HAP-1 (cell line): ENCODE results near the gene COL17A1.
A peak's percentile ranks its signal among the peaks of the same experiment; 100 is the strongest.

Experiments
- DNase-seq, 2 experiments: peaks; one replicate each; pipeline ENCODE4 v3.0.0-alpha.2; 2016 to 2020; ENCODE audit warnings: low spot score in 2 of 2
- H3K27me3 ChIP-seq: fragments of 250-450 bp; sonication (Bioruptor Pico); 2 replicates; pipeline ENCODE4 v1.5.1; 2020; ENCODE audit warnings: low read depth, mild to moderate bottlenecking, moderate library complexity
- H3K36me3 ChIP-seq: fragments of 250-450 bp; sonication (Bioruptor Pico); replicated peaks from 2 replicates; pipeline ENCODE4 v1.5.1; 2020; ENCODE audit warnings: mild to moderate bottlenecking
- H3K4me1 ChIP-seq: fragments of 250-450 bp; sonication (Bioruptor Pico); 2 replicates; pipeline ENCODE4 v1.5.1; 2020; ENCODE audit warnings: mild to moderate bottlenecking
- H3K4me3 ChIP-seq: fragments of 250-450 bp; sonication (Bioruptor Pico); 2 replicates; pipeline ENCODE4 v1.5.1; 2020; ENCODE audit warnings: mild to moderate bottlenecking, moderate library complexity
- H3K9me3 ChIP-seq: fragments of 250-450 bp; sonication (Bioruptor Pico); 2 replicates; pipeline ENCODE4 v1.5.1; 2020; ENCODE audit warnings: mild to moderate bottlenecking, moderate library complexity
- in situ Hi-C: fragments of 300-500 bp; cut with MboI; formaldehyde crosslinking; loops from 3 replicates; pipeline ENCODE4 v1.14.3; 2020; ENCODE audit warnings: low sequenced_read_pairs, inconsistent platforms, mixed read lengths

Gene COL17A1

GRCh38 chr10:104029521-104029860 is 56.2 kb downstream of the COL17A1 start:
- H3K9me3 ChIP-seq, result no peaks in the 10 kb centered on the region
- DNase-seq, result no peak
- H3K4me3 ChIP-seq, result no peak overlapping the region
- H3K36me3 ChIP-seq, result peaks cover 9% of the 10 kb centered on the region
- H3K4me1 ChIP-seq, result peaks cover 10% of the 10 kb centered on the region
- no peaks in the 10 kb centered on the region for H3K27me3 ChIP-seq
- in situ Hi-C loops, result no loop called here

DNA sequence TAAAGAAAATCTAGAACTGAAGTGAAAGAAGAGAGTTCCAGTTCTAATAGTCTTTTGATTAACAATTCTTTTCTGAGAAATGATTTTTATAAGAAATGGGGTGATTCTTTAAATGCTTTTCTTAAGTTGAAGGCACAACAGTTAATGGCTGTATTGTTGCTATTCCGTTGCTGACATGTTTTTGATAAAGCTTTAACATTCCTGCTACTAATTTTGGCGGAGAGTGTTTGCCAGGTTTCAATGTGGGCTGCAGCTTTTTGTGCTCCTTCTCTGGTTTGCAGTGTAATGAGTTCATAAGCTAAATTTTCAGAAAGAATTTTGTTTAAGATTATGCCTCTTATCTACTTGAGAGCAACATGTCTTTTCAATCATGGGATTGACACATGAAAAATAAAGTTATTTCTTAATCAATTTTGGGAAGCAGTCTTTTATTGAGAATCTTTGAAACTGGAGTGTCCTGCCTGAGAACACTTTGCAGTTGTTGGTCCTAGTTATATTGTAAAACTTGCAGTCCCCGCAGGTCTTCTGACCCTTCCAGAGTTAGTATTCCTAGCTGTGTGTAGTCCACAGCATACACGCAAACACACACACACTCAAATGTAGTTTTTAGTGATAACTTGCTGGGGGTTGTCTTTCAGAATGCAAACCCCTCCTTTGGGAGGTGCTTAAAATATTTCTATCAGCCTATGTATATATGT is 56.7 kb downstream of the COL17A1 start:
- no peaks in the 10 kb centered on the region for H3K9me3 ChIP-seq
- peaks cover 9% of the 10 kb centered on the region for H3K36me3 ChIP-seq
- in situ Hi-C loops, result no loop called here
- H3K27me3 ChIP-seq, result no peaks in the 10 kb centered on the region
- H3K4me1 ChIP-seq, result peaks cover 10% of the 10 kb centered on the region
- no peak for DNase-seq
- H3K4me3 ChIP-seq, result no peak overlapping the region

DNA sequence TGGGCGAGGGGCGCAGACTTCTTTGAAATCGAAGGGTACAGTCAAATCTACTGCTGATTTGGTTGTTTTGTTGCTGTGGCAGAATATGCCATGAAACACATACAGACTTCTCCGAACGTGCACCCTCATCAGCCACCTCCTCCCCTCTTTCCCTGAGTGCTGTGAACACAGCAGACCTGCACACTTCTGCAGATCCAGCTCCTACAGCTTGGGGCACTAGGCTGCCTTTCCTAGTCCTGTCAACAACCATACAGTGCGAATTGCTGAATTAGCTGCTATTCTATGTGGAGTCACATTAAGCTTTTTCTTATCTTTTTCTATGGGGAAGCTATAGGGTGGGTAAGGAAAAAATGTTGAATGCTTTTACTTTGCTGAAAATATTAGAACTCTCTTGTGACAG is 57.5 kb downstream of the COL17A1 start:
- Histone ChIP-seq H3K4me1 (peaks cover 10% of the 10 kb centered on the region), H3K9me3 (no peaks in the 10 kb centered on the region), H3K27me3 (no peaks in the 10 kb centered on the region), H3K36me3 (peaks cover 17% of the 10 kb centered on the region), H3K4me3 (no peak overlapping the region)
- peak in 1 of 2 experiments; percentile 36 for DNase-seq
- in situ Hi-C loops, result no loop called here

DNA sequence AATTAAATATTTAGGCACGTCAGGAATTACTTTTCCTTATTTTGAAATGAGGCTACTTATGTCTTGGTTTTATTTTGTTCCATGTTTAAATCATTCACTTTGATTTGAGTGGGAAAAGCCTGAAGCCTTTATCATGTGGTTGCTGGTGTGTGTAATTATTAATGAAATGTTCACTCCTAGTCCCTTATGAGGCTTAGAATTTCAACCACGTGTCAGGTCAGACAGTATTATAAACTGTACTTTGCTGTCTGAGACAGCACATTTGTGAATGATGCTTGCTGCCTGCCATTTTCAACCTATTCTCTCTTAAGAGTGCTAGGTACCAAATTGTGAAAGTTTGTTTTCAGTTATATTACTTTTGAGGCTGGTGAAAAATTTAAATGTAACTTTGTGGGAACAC is 58.9 kb downstream of the COL17A1 start:
- Histone ChIP-seq H3K9me3 (no peaks in the 10 kb centered on the region), H3K4me3 (no peak overlapping the region), H3K4me1 (peaks cover under 1% of the 10 kb centered on the region), H3K27me3 (no peaks in the 10 kb centered on the region), H3K36me3 (peaks cover 24% of the 10 kb centered on the region)
- no peak for DNase-seq
- in situ Hi-C loops, result no loop called here

DNA sequence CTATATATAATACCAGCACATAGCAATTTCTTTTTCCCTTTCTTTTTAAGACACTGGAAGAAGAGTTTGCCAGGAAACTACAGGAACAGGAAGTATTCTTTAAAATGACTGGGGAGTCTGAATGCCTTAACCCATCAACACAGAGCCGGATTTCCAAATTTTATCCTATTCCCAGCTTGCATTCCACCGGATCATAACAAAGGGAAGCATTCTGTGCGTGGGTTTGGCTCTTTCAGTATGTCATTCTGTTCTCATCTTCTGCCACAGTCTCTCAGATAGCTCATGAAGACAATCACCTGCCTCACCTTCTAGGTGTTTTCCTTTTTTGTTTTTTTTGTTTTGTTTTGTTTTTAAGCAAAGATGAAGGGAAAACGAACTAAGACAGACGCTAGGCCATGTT is 60.2 kb downstream of the COL17A1 start:
- Histone ChIP-seq H3K9me3 (no peaks in the 10 kb centered on the region), H3K36me3 (peaks cover 32% of the 10 kb centered on the region), H3K4me3 (no peak overlapping the region), H3K27me3 (no peaks in the 10 kb centered on the region), H3K4me1 (no peaks in the 10 kb centered on the region; the same call in 1 of the 2 replicates)
- DNase-seq, result no peak
- in situ Hi-C loops, result no loop called here

GRCh38 chr10:104022026-104022425 is 63.7 kb downstream of the COL17A1 start:
- in situ Hi-C loops, result no loop called here
- DNase-seq, result no peak
- H3K36me3 ChIP-seq, result peaks cover 43% of the 10 kb centered on the region
- H3K4me1 ChIP-seq, result no peaks in the 10 kb centered on the region; the same call in 1 of the 2 replicates
- H3K27me3 ChIP-seq, result no peaks in the 10 kb centered on the region
- no peaks in the 10 kb centered on the region for H3K9me3 ChIP-seq
- no peak overlapping the region for H3K4me3 ChIP-seq

DNA sequence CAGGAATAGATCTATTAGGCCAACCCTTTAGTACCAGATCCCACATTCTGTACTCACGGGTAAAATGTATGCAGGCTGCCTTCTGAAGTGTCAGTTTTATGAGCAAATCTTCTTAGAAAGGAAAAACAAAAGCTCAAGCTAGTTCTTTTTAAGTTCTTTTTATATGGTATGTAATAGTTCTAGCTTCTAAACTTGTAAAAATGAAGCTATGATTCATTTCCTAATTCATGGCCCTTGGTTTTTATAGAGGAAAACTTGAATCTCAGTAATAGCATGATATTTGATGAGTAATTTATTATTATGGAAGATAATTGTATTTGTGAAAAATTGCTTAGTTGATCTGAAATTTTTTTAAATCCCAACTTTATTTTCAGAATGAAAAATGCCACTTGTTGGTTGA is 64.4 kb downstream of the COL17A1 start:
- Histone ChIP-seq H3K9me3 (no peaks in the 10 kb centered on the region), H3K27me3 (no peaks in the 10 kb centered on the region), H3K4me3 (no peak overlapping the region), H3K36me3 (peaks cover 43% of the 10 kb centered on the region), H3K4me1 (no peaks in the 10 kb centered on the region; the same call in 1 of the 2 replicates)
- DNase-seq, result no peak
- in situ Hi-C loops, result no loop called here

GRCh38 chr10:104020020-104020419 is 65.7 kb downstream of the COL17A1 start:
- no peak for DNase-seq
- no peak overlapping the region for H3K4me3 ChIP-seq
- in situ Hi-C loops, result no loop called here
- H3K9me3 ChIP-seq, result no peaks in the 10 kb centered on the region
- H3K4me1 ChIP-seq, result no peaks in the 10 kb centered on the region; the same call in 1 of the 2 replicates
- no peaks in the 10 kb centered on the region for H3K27me3 ChIP-seq
- peaks cover 34% of the 10 kb centered on the region for H3K36me3 ChIP-seq

GRCh38 chr10:104018471-104018870 is 67.2 kb downstream of the COL17A1 start:
- Histone ChIP-seq H3K4me3 (no peak overlapping the region), H3K27me3 (no peaks in the 10 kb centered on the region), H3K4me1 (no peaks in the 10 kb centered on the region; the same call in 1 of the 2 replicates), H3K36me3 (peaks cover 29% of the 10 kb centered on the region), H3K9me3 (no peaks in the 10 kb centered on the region)
- in situ Hi-C loops, result no loop called here
- no peak for DNase-seq

DNA sequence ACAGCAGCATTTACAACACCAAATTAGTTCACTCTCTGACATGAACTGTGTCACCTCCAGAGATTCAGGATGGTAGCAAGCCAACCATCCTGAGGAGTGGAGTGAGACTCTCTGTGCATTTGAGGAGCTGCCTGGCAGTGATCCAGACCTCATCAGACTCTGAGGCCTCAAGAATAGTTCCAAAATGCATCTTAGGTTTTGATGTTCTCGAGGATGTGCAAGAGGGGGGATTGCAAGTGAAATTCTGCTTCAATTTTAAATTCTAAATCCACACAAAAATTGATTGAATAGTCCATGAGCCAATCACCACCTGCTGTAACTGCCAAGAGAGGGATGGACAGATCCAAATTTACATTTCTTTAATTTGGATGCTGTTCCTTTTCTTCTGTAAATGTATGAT is 69.0 kb downstream of the COL17A1 start:
- H3K36me3 ChIP-seq, result peaks cover 18% of the 10 kb centered on the region
- H3K27me3 ChIP-seq, result no peaks in the 10 kb centered on the region
- no peaks in the 10 kb centered on the region for H3K9me3 ChIP-seq
- in situ Hi-C loops, result no loop called here
- H3K4me1 ChIP-seq, result no peaks in the 10 kb centered on the region
- DNase-seq, result no peak
- no peak overlapping the region for H3K4me3 ChIP-seq

DNA sequence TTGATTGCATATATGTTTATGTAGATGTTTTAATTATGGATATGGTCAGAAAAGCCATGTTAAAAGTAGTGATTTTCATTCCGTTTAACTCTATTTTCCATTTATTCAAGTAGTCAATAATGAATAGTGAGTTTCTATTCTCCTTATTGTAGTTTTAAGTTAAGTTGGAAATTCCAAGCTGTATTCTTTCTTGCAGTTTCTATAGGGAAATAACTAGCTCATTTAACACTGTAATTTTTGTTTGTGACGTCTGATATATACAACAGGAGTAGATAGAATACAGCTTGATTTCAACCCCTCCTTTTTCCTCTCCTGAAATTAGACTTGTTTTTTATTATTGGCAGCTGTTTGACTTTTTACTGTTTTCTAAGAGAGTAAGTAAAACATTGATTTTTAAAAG is 71.5 kb downstream of the COL17A1 start:
- Histone ChIP-seq H3K27me3 (no peaks in the 10 kb centered on the region), H3K4me1 (no peaks in the 10 kb centered on the region), H3K9me3 (no peaks in the 10 kb centered on the region), H3K36me3 (no peaks in the 10 kb centered on the region), H3K4me3 (no peak overlapping the region)
- DNase-seq, result no peak
- in situ Hi-C loops, result no loop called here

DNA sequence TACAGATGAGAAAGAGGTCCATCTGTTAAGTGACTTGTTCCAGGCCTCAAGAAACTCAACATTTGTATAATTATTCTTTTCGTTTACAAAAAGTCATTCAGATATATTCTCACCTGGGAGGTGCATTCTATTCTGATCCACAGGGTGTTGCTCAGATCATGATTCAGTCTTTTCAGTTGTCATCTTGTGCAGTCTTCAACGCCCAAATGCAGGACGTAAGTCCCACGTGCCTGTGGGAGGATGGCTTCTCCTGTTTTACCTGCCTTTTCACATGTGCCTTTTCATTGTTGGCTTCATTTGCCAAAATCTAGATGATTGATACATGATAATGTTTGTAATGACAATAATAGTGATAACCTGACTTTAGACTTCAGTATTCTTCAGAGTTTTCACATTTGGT is 72.2 kb downstream of the COL17A1 start:
- no peaks in the 10 kb centered on the region for H3K9me3 ChIP-seq
- H3K27me3 ChIP-seq, result no peaks in the 10 kb centered on the region
- H3K4me3 ChIP-seq, result no peak overlapping the region
- DNase-seq, result no peak
- no peaks in the 10 kb centered on the region for H3K4me1 ChIP-seq
- in situ Hi-C loops, result no loop called here
- no peaks in the 10 kb centered on the region for H3K36me3 ChIP-seq

DNA sequence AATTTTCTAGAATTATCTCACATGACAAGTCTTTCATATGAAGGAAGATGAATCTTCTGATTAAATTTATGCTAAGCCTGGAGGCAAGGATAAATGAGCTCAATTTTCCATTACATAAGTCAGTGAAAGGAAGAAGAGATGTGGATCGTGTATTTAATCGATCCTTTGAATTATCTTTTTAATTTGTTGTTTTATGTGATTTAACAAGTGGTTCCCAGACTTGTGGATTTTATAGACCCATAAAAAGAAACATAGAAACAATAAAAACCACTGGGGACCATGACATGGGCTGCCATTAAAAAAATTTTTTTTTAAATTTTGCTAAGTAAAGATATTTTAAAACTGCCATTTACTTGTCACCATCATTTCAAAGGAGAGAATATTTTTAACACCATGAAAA is 73.8 kb downstream of the COL17A1 start:
- DNase-seq, result no peak
- H3K27me3 ChIP-seq, result no peaks in the 10 kb centered on the region
- H3K9me3 ChIP-seq, result no peaks in the 10 kb centered on the region
- in situ Hi-C loops, result no loop called here
- H3K4me3 ChIP-seq, result no peak overlapping the region
- H3K4me1 ChIP-seq, result no peaks in the 10 kb centered on the region
- no peaks in the 10 kb centered on the region for H3K36me3 ChIP-seq

- in situ Hi-C loops, result no loop called here
- Histone ChIP-seq H3K4me3 (no peak overlapping the region), H3K27me3 (no peaks in the 10 kb centered on the region), H3K9me3 (no peaks in the 10 kb centered on the region), H3K4me1 (no peaks in the 10 kb centered on the region), H3K36me3 (peaks cover 10% of the 10 kb centered on the region)
- DNase-seq, result no peak
Measured at GRCh38 chr10:104005172-104005863, 80.4 kb downstream of the COL17A1 start.
